Peyer's patch (tissue), 4 donors: Measurements from ENCODE around the gene PRR5L.

Experiments
- POLR2A ChIP-seq, 2 donors: fragments of 450-650 bp; IDR thresholded peaks; one replicate each; pipeline ENCODE4 v1.5.1; 2017; ENCODE audit warnings: antibody characterized with exemption in 2 of 2, mild to moderate bottlenecking in 2 of 2, moderate library complexity in 2 of 2
- TF ChIP-seq, protein P1 (sequence below), 6 experiments: fragments of 450-650 bp in 4 of 6; fragments of 200-600 bp in 2 of 6; sonication (generic) in 1 of 6; IDR thresholded peaks; one replicate each; pipeline ENCODE4 v1.5.1; 2017 to 2019; ENCODE audit warnings: antibody characterized with exemption in 6 of 6, mild to moderate bottlenecking in 3 of 6, moderate library complexity in 1 of 6

DNA sequence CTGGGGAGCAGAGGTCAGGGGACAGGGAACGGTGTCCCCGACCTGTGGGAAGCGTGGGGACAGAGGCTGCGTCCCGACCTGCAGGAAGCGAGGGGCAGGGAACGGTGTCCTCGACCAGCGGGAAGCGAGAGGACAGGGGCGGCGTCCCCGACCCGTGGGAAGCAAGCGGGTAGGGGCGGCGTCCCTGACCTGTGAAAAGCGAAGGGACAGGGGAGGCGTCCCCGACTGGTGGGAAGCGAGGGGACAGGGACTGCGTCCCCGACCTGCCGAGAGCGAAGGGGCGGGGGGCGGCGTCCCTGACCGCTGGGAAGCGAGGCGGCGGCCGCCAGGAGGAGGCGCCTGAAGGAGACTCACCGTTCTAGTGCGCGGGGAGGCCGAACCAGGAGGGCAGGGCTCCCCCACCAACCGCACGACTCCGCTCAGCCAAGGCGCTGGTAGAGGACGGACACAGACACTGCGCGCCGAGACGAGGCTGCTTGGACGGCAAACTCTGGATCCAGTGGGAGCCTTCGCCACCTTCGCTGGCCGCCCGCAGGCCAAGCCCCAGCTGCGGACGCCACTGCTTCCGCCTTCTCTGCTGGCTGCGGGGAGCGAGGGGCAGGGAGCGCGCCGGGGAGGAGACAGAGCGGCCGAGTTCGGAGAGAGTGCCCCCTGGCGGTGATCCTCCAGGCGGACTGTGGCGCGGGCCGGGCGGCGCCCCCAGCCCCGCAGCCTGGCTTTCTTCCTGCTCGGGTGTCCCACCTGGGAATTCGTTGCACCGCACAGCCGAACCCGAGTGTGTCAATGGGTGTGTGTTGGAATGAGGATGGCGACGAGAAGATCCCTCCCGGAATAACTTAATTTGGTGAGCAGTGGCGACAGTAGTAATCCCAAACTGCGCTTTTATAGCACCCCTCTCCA is 213.9 kb downstream of the PRR5L start, which contains the start of gene TRAF6:
- TF ChIP-seq, protein P1, sequence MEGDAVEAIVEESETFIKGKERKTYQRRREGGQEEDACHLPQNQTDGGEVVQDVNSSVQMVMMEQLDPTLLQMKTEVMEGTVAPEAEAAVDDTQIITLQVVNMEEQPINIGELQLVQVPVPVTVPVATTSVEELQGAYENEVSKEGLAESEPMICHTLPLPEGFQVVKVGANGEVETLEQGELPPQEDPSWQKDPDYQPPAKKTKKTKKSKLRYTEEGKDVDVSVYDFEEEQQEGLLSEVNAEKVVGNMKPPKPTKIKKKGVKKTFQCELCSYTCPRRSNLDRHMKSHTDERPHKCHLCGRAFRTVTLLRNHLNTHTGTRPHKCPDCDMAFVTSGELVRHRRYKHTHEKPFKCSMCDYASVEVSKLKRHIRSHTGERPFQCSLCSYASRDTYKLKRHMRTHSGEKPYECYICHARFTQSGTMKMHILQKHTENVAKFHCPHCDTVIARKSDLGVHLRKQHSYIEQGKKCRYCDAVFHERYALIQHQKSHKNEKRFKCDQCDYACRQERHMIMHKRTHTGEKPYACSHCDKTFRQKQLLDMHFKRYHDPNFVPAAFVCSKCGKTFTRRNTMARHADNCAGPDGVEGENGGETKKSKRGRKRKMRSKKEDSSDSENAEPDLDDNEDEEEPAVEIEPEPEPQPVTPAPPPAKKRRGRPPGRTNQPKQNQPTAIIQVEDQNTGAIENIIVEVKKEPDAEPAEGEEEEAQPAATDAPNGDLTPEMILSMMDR (IDR thresholded peaks at IDR 0.05) = peak; percentile 78 to 93 (median 92)
- peak; percentile 87 to 95 for TF ChIP-seq POLR2A (IDR thresholded peaks at IDR 0.05)
